Measurements from ENCODE around the gene REX1BD. TPM values are rescaled to one million over a fixed set of nuclear protein-coding genes. Genes with fewer than 3 reads are reported as not detected.

REX1BD gene
- total RNA-seq, 1 donor from 2014 or later: 130 TPM

DNA sequence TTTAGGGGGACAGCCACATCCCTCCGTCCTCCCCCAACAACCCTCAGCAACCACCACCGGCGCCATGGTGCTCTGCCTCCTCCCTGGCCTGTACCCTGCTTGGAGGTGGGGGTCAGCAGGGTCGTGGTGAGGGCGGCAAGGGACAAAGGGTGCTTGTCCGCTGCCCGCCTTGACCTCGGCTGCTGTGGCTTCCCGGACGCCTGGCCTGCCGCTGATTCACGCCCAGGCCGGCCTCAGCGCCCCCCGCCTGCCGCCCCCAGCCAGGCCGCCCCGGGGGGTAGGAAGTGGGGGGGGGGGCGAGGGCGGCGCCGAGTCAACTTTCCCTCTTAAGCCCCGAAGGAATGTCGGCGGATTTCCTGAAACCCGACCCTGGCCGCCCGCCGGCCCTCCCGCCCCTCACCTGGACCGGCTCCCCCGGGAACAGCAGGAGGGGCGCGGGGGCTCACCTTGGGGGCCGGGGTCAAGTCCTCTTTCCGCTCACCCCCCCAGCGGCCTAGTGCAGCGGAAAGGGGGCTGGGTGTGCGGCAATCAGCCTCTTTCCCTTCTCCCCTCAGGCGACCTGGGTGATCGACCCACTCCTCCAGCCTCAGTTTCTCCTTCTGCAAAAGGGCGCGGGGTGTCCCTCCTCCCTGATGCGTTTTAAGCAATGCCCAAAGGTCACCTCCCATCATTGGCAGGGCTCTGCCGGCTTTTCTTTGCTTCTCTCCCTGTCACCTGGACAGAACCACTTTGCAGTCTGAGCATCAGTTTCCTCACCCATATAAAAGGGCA lies 22.1 kb downstream of the REX1BD start:
- intact Hi-C loops (cut with micrococcal nuclease): loop anchor here (5.0 kb wide), 1 partner anchor 182 kb away; the partner anchor contains the start of gene COMP
- DNase-seq: no peak
- H3K27ac Mint-ChIP-seq: peak overlapping the region; percentile 21
- H3K36me3 Mint-ChIP-seq (ENCODE audit: low read depth): peaks cover 1% of the 10 kb centered on the region
- H3K9me3 Mint-ChIP-seq: no peaks in the 10 kb centered on the region
- H3K4me1 Mint-ChIP-seq: peaks cover 9% of the 10 kb centered on the region
- H3K4me3 Mint-ChIP-seq: no peak overlapping the region
- H3K27me3 Mint-ChIP-seq: peaks cover 72% of the 10 kb centered on the region

DNA sequence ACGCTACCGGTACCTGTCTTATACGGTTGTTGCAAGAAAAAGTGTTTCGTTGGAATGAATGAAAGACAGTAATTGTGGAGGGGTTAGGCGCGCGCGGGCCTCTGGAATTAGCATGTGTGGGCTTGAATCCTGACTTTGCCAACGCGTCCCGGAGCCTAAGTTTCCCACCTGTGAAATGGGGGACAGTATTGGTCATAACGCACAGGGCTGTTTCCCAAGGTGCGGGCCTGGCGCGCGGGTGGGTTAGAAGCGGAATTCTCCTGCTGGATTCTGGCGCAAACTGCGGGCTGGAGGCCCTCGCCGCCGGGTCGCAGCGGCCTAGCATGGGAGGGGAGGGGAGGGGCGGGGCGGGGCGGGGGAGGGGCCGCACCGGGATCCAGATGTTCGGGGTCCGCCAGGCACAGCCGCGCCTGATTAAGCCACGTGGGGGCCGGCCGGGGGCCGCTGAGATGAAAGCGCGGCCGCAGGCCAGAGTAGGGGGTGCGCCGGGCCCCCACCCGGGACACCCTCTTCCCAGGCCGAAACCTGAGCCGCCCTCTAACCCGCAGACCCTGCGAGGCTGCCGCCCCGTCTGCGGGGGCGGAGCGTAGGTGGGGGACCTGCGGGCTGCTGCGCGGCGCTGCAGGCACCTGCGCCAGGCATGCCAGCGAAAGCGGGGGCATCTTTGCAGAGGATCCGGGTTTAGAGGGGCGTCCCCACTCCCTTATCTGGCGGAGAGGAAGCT lies 22.9 kb downstream of the REX1BD start:
- Mint-ChIP-seq H3K27ac (no peak overlapping the region), H3K36me3 (ENCODE audit: low read depth) (peaks cover 1% of the 10 kb centered on the region), H3K4me3 (peak overlapping the region; percentile 75), H3K4me1 (peaks cover 9% of the 10 kb centered on the region), H3K9me3 (no peaks in the 10 kb centered on the region), H3K27me3 (peaks cover 78% of the 10 kb centered on the region)
- DNase-seq: no peak
- intact Hi-C loops (cut with micrococcal nuclease): loop anchor here (5.0 kb wide), 1 partner anchor 181 kb away; the partner anchor contains the start of gene COMP

- no peak overlapping the region for H3K27ac Mint-ChIP-seq
- peaks cover 9% of the 10 kb centered on the region for H3K4me1 Mint-ChIP-seq
- intact Hi-C loops (cut with micrococcal nuclease): loop anchor here (5.0 kb wide), 1 partner anchor 180 kb away; the partner anchor contains the start of gene COMP
- no peaks in the 10 kb centered on the region for H3K9me3 Mint-ChIP-seq
- H3K4me3 Mint-ChIP-seq: peak overlapping the region; percentile 75
- DNase-seq: no peak
- peaks cover 1% of the 10 kb centered on the region for H3K36me3 Mint-ChIP-seq (ENCODE audit: low read depth)
- peaks cover 75% of the 10 kb centered on the region for H3K27me3 Mint-ChIP-seq
Observed at GRCh38 chr19:18612051-18612771, 23.6 kb downstream of the REX1BD start.

- H3K27me3 Mint-ChIP-seq: peaks cover 71% of the 10 kb centered on the region
- H3K4me1 Mint-ChIP-seq: peaks cover 9% of the 10 kb centered on the region
- H3K27ac Mint-ChIP-seq: no peak within 1 kb of the TSS
- H3K36me3 Mint-ChIP-seq (ENCODE audit: low read depth): peaks cover 1% of the 10 kb centered on the region
- intact Hi-C loops (cut with micrococcal nuclease): loop anchor here (5.0 kb wide), 1 partner anchor 179 kb away; the partner anchor contains the start of gene COMP
- H3K9me3 Mint-ChIP-seq: no peaks in the 10 kb centered on the region
- peak; percentile 85 for DNase-seq
- H3K4me3 Mint-ChIP-seq: peak within 1 kb of the TSS; percentile 75
Observed at GRCh38 chr19:18612772-18613588, 24.4 kb downstream of the REX1BD start, which contains the start of gene TMEM59L. TMEM59L (plus strand) TSS chr19:18612870; CDS start chr19:18612959, 89 bp downstream.

- Mint-ChIP-seq H3K4me3 (peak overlapping the region; percentile 55), H3K9me3 (no peaks in the 10 kb centered on the region), H3K27me3 (peaks cover 63% of the 10 kb centered on the region), H3K4me1 (peaks cover 9% of the 10 kb centered on the region), H3K27ac (peak overlapping the region; percentile 25), H3K36me3 (ENCODE audit: low read depth) (peaks cover 1% of the 10 kb centered on the region)
- DNase-seq: no peak
- intact Hi-C loops (cut with micrococcal nuclease): loop anchor here (5.0 kb wide), 1 partner anchor 179 kb away; the partner anchor contains the start of gene COMP
Observed at GRCh38 chr19:18613589-18614234, 25.1 kb downstream of the REX1BD start.

GRCh38 chr19:18616023-18616422 lies 27.4 kb downstream of the REX1BD start:
- Mint-ChIP-seq H3K4me3 (no peak overlapping the region), H3K27me3 (peaks cover 45% of the 10 kb centered on the region), H3K4me1 (peaks cover 8% of the 10 kb centered on the region), H3K27ac (no peak overlapping the region), H3K36me3 (ENCODE audit: low read depth) (peaks cover 1% of the 10 kb centered on the region), H3K9me3 (no peaks in the 10 kb centered on the region)
- DNase-seq: no peak
- intact Hi-C loops (cut with micrococcal nuclease): no loop called here

GRCh38 chr19:18617562-18617961 lies 29.0 kb downstream of the REX1BD start:
- intact Hi-C loops (cut with micrococcal nuclease): no loop called here
- H3K36me3 Mint-ChIP-seq (ENCODE audit: low read depth): no peaks in the 10 kb centered on the region
- H3K9me3 Mint-ChIP-seq: no peaks in the 10 kb centered on the region
- H3K27ac Mint-ChIP-seq: no peak overlapping the region
- peaks cover 1% of the 10 kb centered on the region for H3K4me1 Mint-ChIP-seq
- DNase-seq: no peak
- peaks cover 33% of the 10 kb centered on the region for H3K27me3 Mint-ChIP-seq
- no peak overlapping the region for H3K4me3 Mint-ChIP-seq

DNA sequence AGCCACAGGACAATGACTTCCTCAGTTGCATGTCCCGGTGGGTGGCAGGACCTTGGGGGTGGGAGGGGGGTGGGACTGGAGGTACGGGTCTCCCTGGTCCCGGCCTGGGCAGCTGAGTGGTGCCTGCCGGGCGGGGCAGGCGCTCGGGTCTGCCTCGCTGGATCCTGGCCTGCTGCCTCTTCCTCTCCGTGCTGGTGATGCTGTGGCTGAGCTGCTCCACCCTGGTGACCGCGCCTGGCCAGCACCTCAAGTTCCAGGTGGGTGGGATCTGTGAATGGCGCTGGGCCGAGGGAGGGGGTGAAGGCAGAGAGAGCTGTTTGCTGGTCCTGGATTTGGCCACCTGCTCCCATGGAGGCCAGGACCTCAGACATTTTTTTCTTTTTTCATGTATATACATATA lies 29.6 kb downstream of the REX1BD start:
- H3K9me3 Mint-ChIP-seq: no peaks in the 10 kb centered on the region
- peaks cover 1% of the 10 kb centered on the region for H3K4me1 Mint-ChIP-seq
- no peak for DNase-seq
- H3K4me3 Mint-ChIP-seq: no peak overlapping the region
- no peak overlapping the region for H3K27ac Mint-ChIP-seq
- H3K27me3 Mint-ChIP-seq: peaks cover 31% of the 10 kb centered on the region
- no peaks in the 10 kb centered on the region for H3K36me3 Mint-ChIP-seq (ENCODE audit: low read depth)
- intact Hi-C loops (cut with micrococcal nuclease): no loop called here

DNA sequence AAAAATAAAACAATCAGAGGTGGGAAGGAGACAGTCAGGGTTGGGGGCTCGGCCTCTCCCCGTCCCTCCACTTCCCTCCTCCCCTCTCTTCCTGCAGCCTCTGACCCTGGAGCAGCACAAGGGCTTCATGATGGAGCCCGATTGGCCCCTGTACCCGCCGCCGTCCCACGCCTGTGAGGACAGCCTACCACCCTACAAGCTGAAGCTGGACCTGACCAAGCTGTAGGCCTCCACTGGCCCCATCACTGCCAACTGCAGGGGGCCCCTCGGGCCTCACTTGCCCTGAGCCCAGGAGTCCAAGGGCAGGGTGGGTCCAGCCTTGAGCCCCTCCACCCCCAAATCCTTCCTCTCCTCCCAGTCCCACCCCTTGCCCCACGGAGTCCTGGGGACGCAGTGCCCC lies 31.7 kb downstream of the REX1BD start:
- DNase-seq: no peak

GRCh38 chr19:18620902-18621301 lies 32.3 kb downstream of the REX1BD start:
- Mint-ChIP-seq H3K36me3 (ENCODE audit: low read depth) (no peaks in the 10 kb centered on the region), H3K4me3 (no peak overlapping the region), H3K27ac (no peak overlapping the region), H3K4me1 (peaks cover 1% of the 10 kb centered on the region), H3K27me3 (peaks cover 8% of the 10 kb centered on the region), H3K9me3 (no peaks in the 10 kb centered on the region)
- DNase-seq: no peak
- intact Hi-C loops (cut with micrococcal nuclease): no loop called here

More for the DNA sequence above, 31.7 kb downstream of the REX1BD start:
- Mint-ChIP-seq H3K36me3 (ENCODE audit: low read depth) (no peaks in the 10 kb centered on the region), H3K27ac (no peak overlapping the region), H3K27me3 (peaks cover 12% of the 10 kb centered on the region), H3K4me3 (no peak overlapping the region), H3K9me3 (no peaks in the 10 kb centered on the region), H3K4me1 (peaks cover 1% of the 10 kb centered on the region)
- intact Hi-C loops (cut with micrococcal nuclease): no loop called here

- no peak for DNase-seq
- Mint-ChIP-seq H3K27ac (no peak overlapping the region), H3K4me1 (peaks cover 1% of the 10 kb centered on the region), H3K9me3 (no peaks in the 10 kb centered on the region), H3K36me3 (ENCODE audit: low read depth) (no peaks in the 10 kb centered on the region), H3K4me3 (no peak overlapping the region), H3K27me3 (peaks cover 8% of the 10 kb centered on the region)
- intact Hi-C loops (cut with micrococcal nuclease): no loop called here
Observed at GRCh38 chr19:18626906-18627305, 38.3 kb downstream of the REX1BD start.

- no peaks in the 10 kb centered on the region for H3K9me3 Mint-ChIP-seq
- intact Hi-C loops (cut with micrococcal nuclease): no loop called here
- H3K27ac Mint-ChIP-seq: peak overlapping the region; percentile 55
- no peaks in the 10 kb centered on the region for H3K36me3 Mint-ChIP-seq (ENCODE audit: low read depth)
- peaks cover 12% of the 10 kb centered on the region for H3K27me3 Mint-ChIP-seq
- H3K4me1 Mint-ChIP-seq: no peaks in the 10 kb centered on the region
- H3K4me3 Mint-ChIP-seq: no peak overlapping the region
- DNase-seq: no peak
Observed at GRCh38 chr19:18629166-18630088, 40.8 kb downstream of the REX1BD start.
